GM23338 (cell line): ENCODE measurements around the gene ANKZF1.

Source experiments
- CTCF ChIP-seq, 2 experiments: fragments of 200-600 bp in 1 of 2; sonication (generic) in 1 of 2; conservative IDR thresholded peaks; 2 replicates each; pipeline versions ENCODE4 v1.5.1 to v1.6.1; 2016 to 2017; ENCODE audit warnings: antibody characterized with exemption in 2 of 2, low read depth in 2 of 2, mild to moderate bottlenecking in 2 of 2, moderate library complexity in 1 of 2
- EZH2 ChIP-seq: fragments of 200-600 bp; sonication (generic); IDR thresholded peaks from one replicate; pipeline ENCODE4 v1.8.0; 2017; ENCODE audit warnings: antibody characterized with exemption, mild to moderate bottlenecking, low read depth; ENCODE audit not compliant: unreplicated experiment
- EZH2phosphoT487 ChIP-seq: fragments of 200-600 bp; sonication (generic); IDR thresholded peaks from one replicate; pipeline ENCODE4 v1.8.1; 2018; ENCODE audit warnings: antibody characterized with exemption; ENCODE audit not compliant: unreplicated experiment
- POLR2AphosphoS5 ChIP-seq: IDR thresholded peaks from 2 replicates; pipeline ENCODE4 v1.6.1; 2016; ENCODE audit warnings: antibody characterized with exemption, low read depth

DNA sequence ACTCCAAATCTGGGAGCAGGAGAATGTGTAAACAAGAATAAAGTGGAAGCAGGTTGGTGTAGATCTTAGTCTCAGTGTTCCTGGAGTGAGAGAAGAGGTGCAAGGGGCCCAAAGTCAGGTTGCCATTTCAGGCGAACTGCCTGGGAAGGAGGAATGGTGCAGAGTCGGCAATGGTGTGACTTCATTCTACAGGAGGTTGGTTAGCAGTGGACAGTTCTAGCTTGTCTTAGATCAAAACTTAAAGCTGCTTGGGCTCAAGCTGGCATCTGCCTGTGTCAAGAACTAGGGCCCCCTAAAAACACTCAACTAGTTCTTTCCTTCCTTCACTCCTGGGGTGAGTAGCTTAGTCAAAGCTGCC lies 19.2 kb downstream of the ANKZF1 start:
- TF ChIP-seq CTCF (conservative IDR thresholded peaks at IDR 0.05; ENCODE audit: low read depth in 2 of 2) (no peak), POLR2AphosphoS5 (no peak), EZH2 (no peak), EZH2phosphoT487 (no peak)
